SK-N-SH treated with all-trans-retinoic acid at 6 μM for 48 hours (cell line): ENCODE data around the gene FRMD4B.

ENCODE experiments used
- ATAC-seq: fragments of 200-7000 bp; cut with Tn5 transposase; 3 replicates; pipeline ENCODE4 v1.9.1; 2020; ENCODE audit warnings: mild to moderate bottlenecking, moderate library complexity
- ARNTL ChIP-seq: fragments of 450-650 bp; formaldehyde crosslinking; IDR thresholded peaks from 2 replicates; pipeline ENCODE4 v1.5.0; 2020; ENCODE audit warnings: low read depth, mild to moderate bottlenecking, moderate library complexity, borderline replicate concordance
- CREB5 ChIP-seq: fragments of 250-450 bp; sonication (Bioruptor Pico); IDR thresholded peaks from 2 replicates; pipeline ENCODE4 v1.5.1; 2020; ENCODE audit warnings: low read depth, mild to moderate bottlenecking, moderate library complexity
- CSDC2 ChIP-seq: fragments of 250-450 bp; sonication (Bioruptor Pico); IDR thresholded peaks from 2 replicates; pipeline ENCODE4 v1.5.0; 2020; ENCODE audit warnings: mild to moderate bottlenecking, moderate library complexity
- CSRNP3 ChIP-seq: fragments of 250-450 bp; sonication (Bioruptor Pico); IDR thresholded peaks from 2 replicates; pipeline ENCODE4 v1.5.1; 2021; ENCODE audit warnings: mild to moderate bottlenecking, moderate library complexity
- ESRRG ChIP-seq: fragments of 250-450 bp; sonication (Bioruptor Pico); IDR thresholded peaks from 2 replicates; pipeline ENCODE4 v1.6.1; 2021; ENCODE audit warnings: mild to moderate bottlenecking
- GLIS3 ChIP-seq: fragments of 250-450 bp; sonication (Bioruptor Pico); IDR thresholded peaks from 2 replicates; pipeline ENCODE4 v1.5.0; 2020; ENCODE audit warnings: mild to moderate bottlenecking, moderate library complexity
- ISL1 ChIP-seq: fragments of 250-450 bp; sonication (Bioruptor Pico); IDR thresholded peaks from 2 replicates; pipeline ENCODE4 v2.1.2; 2022; ENCODE audit warnings: mild to moderate bottlenecking, moderate library complexity
- OSR1 ChIP-seq: fragments of 250-450 bp; sonication (Bioruptor Pico); IDR thresholded peaks from 2 replicates; pipeline ENCODE4 v1.8.0; 2022; ENCODE audit warnings: moderate library complexity, mild to moderate bottlenecking, inconsistent platforms
- PATZ1 ChIP-seq: fragments of 250-450 bp; sonication (Bioruptor Pico); IDR thresholded peaks from 2 replicates; pipeline ENCODE4 v1.8.0; 2020; ENCODE audit warnings: mild to moderate bottlenecking, moderate library complexity, borderline replicate concordance
- POU6F1 ChIP-seq: fragments of 250-450 bp; sonication (Bioruptor Pico); IDR thresholded peaks from 2 replicates; pipeline ENCODE4 v1.8.0; 2021; ENCODE audit warnings: low read depth, mild to moderate bottlenecking, moderate library complexity, borderline replicate concordance
- PPARA ChIP-seq: fragments of 250-450 bp; sonication (Bioruptor Pico); IDR thresholded peaks from 2 replicates; pipeline ENCODE4 v1.5.0; 2020; ENCODE audit warnings: mild to moderate bottlenecking, borderline replicate concordance
- RARB ChIP-seq: fragments of 250-450 bp; sonication (Bioruptor Pico); IDR thresholded peaks from 2 replicates; pipeline ENCODE4 v1.8.0; 2021; ENCODE audit warnings: mild to moderate bottlenecking, moderate library complexity
- SNAI2 ChIP-seq: fragments of 250-450 bp; sonication (Bioruptor Pico); IDR thresholded peaks from 2 replicates; pipeline ENCODE4 v1.5.0; 2020; ENCODE audit warnings: mild to moderate bottlenecking, moderate library complexity
- TCF4 ChIP-seq: fragments of 250-450 bp; sonication (Bioruptor Pico); IDR thresholded peaks from 2 replicates; pipeline ENCODE4 v1.8.0; 2021; ENCODE audit warnings: mild to moderate bottlenecking, moderate library complexity, borderline replicate concordance
- TOX ChIP-seq: fragments of 250-450 bp; sonication (Bioruptor Pico); IDR thresholded peaks from 2 replicates; pipeline ENCODE4 v1.8.0; 2021; ENCODE audit warnings: mild to moderate bottlenecking, moderate library complexity, borderline replicate concordance
- TSHZ2 ChIP-seq: fragments of 250-450 bp; sonication (Bioruptor Pico); IDR thresholded peaks from 2 replicates; pipeline ENCODE4 v1.5.0; 2020; ENCODE audit warnings: mild to moderate bottlenecking, moderate library complexity
- ZC3H10 ChIP-seq: fragments of 250-450 bp; sonication (Bioruptor Pico); IDR thresholded peaks from 2 replicates; pipeline ENCODE4 v1.5.1; 2021; ENCODE audit warnings: mild to moderate bottlenecking, moderate library complexity
- ZFP3 ChIP-seq: fragments of 250-450 bp; sonication (Bioruptor Pico); IDR thresholded peaks from 2 replicates; pipeline ENCODE4 v1.5.0; 2020; ENCODE audit warnings: mild to moderate bottlenecking, moderate library complexity
- ZFP30 ChIP-seq: fragments of 450-650 bp; formaldehyde crosslinking; IDR thresholded peaks from 2 replicates; pipeline ENCODE4 v1.5.0; 2022; ENCODE audit warnings: mild to moderate bottlenecking, moderate library complexity
- ZNF565 ChIP-seq: fragments of 450-650 bp; formaldehyde crosslinking; conservative IDR thresholded peaks from 2 replicates; pipeline ENCODE4 v1.5.0; 2020; ENCODE audit warnings: low read depth, mild to moderate bottlenecking, moderate library complexity
- ZNF70 ChIP-seq: fragments of 450-650 bp; formaldehyde crosslinking; IDR thresholded peaks from 2 replicates; pipeline ENCODE4 v1.5.0; 2020; ENCODE audit warnings: mild to moderate bottlenecking, moderate library complexity

Gene FRMD4B

GRCh38 chr3:69354948-69355347 lies 30.9 kb downstream of the FRMD4B start:
- no peak for TF ChIP-seq TCF4 (CRISPR knock-in tag)
- no peak for TF ChIP-seq ZNF70 (CRISPR knock-in tag)
- TF ChIP-seq ZFP30 (CRISPR knock-in tag), result no peak
- TF ChIP-seq PATZ1, result no peak
- no peak for TF ChIP-seq ZFP3
- TF ChIP-seq ZC3H10, result no peak
- no peak for TF ChIP-seq RARB (CRISPR knock-in tag)
- no peak for TF ChIP-seq ZNF565 (CRISPR knock-in tag)
- ATAC-seq, result peak; percentile 89

GRCh38 chr3:69353503-69353902 lies 32.4 kb downstream of the FRMD4B start:
- no peak for ATAC-seq
- no peak for TF ChIP-seq ISL1
- TF ChIP-seq TCF4 (CRISPR knock-in tag), result no peak
- no peak for TF ChIP-seq OSR1 (CRISPR knock-in tag)
- TF ChIP-seq ZFP3, result no peak
- no peak for TF ChIP-seq PPARA
- no peak for TF ChIP-seq ZNF70 (CRISPR knock-in tag)
- TF ChIP-seq SNAI2 (CRISPR knock-in tag), result no peak
- no peak for TF ChIP-seq ESRRG (CRISPR knock-in tag)
- TF ChIP-seq ZFP30 (CRISPR knock-in tag), result no peak
- no peak for TF ChIP-seq CSRNP3 (CRISPR knock-in tag)
- TF ChIP-seq RARB (CRISPR knock-in tag), result no peak
- TF ChIP-seq POU6F1 (CRISPR knock-in tag), result no peak
- TF ChIP-seq GLIS3, result no peak

- no peak for TF ChIP-seq TOX (CRISPR knock-in tag)
- TF ChIP-seq CSDC2 (CRISPR knock-in tag), result no peak
- no peak for TF ChIP-seq CREB5 (CRISPR knock-in tag)
- no peak for TF ChIP-seq ZFP30 (CRISPR knock-in tag)
- TF ChIP-seq PPARA, result no peak
- TF ChIP-seq TCF4 (CRISPR knock-in tag), result no peak
- TF ChIP-seq ZFP3, result no peak
- no peak for TF ChIP-seq ARNTL (CRISPR knock-in tag)
- TF ChIP-seq POU6F1 (CRISPR knock-in tag), result no peak
- TF ChIP-seq ISL1, result no peak
- TF ChIP-seq PATZ1, result no peak
- TF ChIP-seq OSR1 (CRISPR knock-in tag), result no peak
- no peak for TF ChIP-seq SNAI2 (CRISPR knock-in tag)
- no peak for TF ChIP-seq TSHZ2
- TF ChIP-seq RARB (CRISPR knock-in tag), result no peak
- ATAC-seq, result no peak
Measured at GRCh38 chr3:69353088-69353478, 32.8 kb downstream of the FRMD4B start.
